HG02884 (cell line): ENCODE data around the gene EVA1A.

ENCODE experiments used
- ATAC-seq: cut with Tn5 transposase; IDR thresholded peaks from one replicate; pipeline ENCODE4 v1.9.1; 2021; ENCODE audit warnings: mild to moderate bottlenecking, moderate library complexity; ENCODE audit not compliant: unreplicated experiment

The EVA1A gene

GRCh38 chr2:75458201-75458600 is 102.5 kb downstream of the EVA1A start:
- no peak for ATAC-seq

GRCh38 chr2:75456825-75457224 is 103.9 kb downstream of the EVA1A start:
- ATAC-seq: no peak

- no peak for ATAC-seq
Measured at GRCh38 chr2:75456111-75456510, 104.6 kb downstream of the EVA1A start.

- no peak for ATAC-seq
Measured at GRCh38 chr2:75454241-75454620, 106.5 kb downstream of the EVA1A start.

GRCh38 chr2:75453384-75454240 is 107.1 kb downstream of the EVA1A start:
- no peak for ATAC-seq

- ATAC-seq: no peak
Measured at GRCh38 chr2:75450068-75450467, 110.7 kb downstream of the EVA1A start.

GRCh38 chr2:75447176-75447575 is 113.6 kb downstream of the EVA1A start:
- no peak for ATAC-seq
